NT2/D1 (cell line): ENCODE results near the gene MMEL1.

Source experiments
- DNase-seq: peaks from one replicate; pipeline ENCODE4 v3.0.0-alpha.2; 2011; ENCODE audit warnings: low read depth, low spot score
- H3K27me3 ChIP-seq: 2 replicates; pipeline ENCODE4 v1.6.0; 2011; ENCODE audit warnings: mild to moderate bottlenecking; ENCODE audit not compliant: insufficient read length, insufficient read depth
- H3K36me3 ChIP-seq: 2 replicates; pipeline ENCODE4 v1.6.1; 2011; ENCODE audit warnings: mild to moderate bottlenecking, low read length, mixed read lengths; ENCODE audit not compliant: insufficient read depth, insufficient read length
- H3K4me1 ChIP-seq: 2 replicates; pipeline ENCODE4 v1.5.1; 2011; ENCODE audit not compliant: insufficient read depth, insufficient read length
- H3K4me3 ChIP-seq: 2 replicates; pipeline ENCODE4 v1.5.1; 2011; ENCODE audit warnings: low read depth; ENCODE audit not compliant: insufficient read length
- H3K9ac ChIP-seq: 2 replicates; pipeline ENCODE4 v1.6.0; 2011; ENCODE audit warnings: low read depth; ENCODE audit not compliant: insufficient read length
- H3K9me3 ChIP-seq: 2 replicates; pipeline ENCODE4 v1.5.1; 2011; ENCODE audit warnings: mild to moderate bottlenecking, low read length; ENCODE audit not compliant: insufficient read depth
- SUZ12 ChIP-seq: IDR thresholded peaks from 2 replicates; pipeline ENCODE4 v1.6.1; 2011; ENCODE audit not compliant: insufficient read length, insufficient read depth; ENCODE audit errors: extremely low read depth
- YY1 ChIP-seq: IDR thresholded peaks from 2 replicates; pipeline ENCODE4 v1.6.1; 2011; ENCODE audit not compliant: insufficient read length, insufficient read depth
- ZNF274 ChIP-seq: IDR thresholded peaks from 2 replicates; pipeline ENCODE4 v1.6.1; 2011; ENCODE audit warnings: mild to moderate bottlenecking, low read depth, low read length

Gene MMEL1

GRCh38 chr1:2564006-2564814 is 68.6 kb downstream of the MMEL1 start:
- no peak overlapping the region for H3K4me3 ChIP-seq
- no peaks in the 10 kb centered on the region for H3K27me3 ChIP-seq
- H3K9me3 ChIP-seq = no peaks in the 10 kb centered on the region
- H3K4me1 ChIP-seq = peaks cover 10% of the 10 kb centered on the region
- no peak for DNase-seq
- TF ChIP-seq ZNF274 = no peak
- no peak for TF ChIP-seq YY1
- no peak for TF ChIP-seq SUZ12
- H3K36me3 ChIP-seq = no peaks in the 10 kb centered on the region
- no peak overlapping the region for H3K9ac ChIP-seq

- no peak overlapping the region for H3K9ac ChIP-seq
- no peaks in the 10 kb centered on the region for H3K36me3 ChIP-seq
- no peak for DNase-seq
- no peaks in the 10 kb centered on the region for H3K9me3 ChIP-seq
- H3K27me3 ChIP-seq = no peaks in the 10 kb centered on the region
- TF ChIP-seq YY1 = no peak
- TF ChIP-seq ZNF274 = no peak
- no peak for TF ChIP-seq SUZ12
- peaks cover 10% of the 10 kb centered on the region for H3K4me1 ChIP-seq
- H3K4me3 ChIP-seq = no peak overlapping the region
Measured at GRCh38 chr1:2563205-2563604, 69.6 kb downstream of the MMEL1 start.

DNA sequence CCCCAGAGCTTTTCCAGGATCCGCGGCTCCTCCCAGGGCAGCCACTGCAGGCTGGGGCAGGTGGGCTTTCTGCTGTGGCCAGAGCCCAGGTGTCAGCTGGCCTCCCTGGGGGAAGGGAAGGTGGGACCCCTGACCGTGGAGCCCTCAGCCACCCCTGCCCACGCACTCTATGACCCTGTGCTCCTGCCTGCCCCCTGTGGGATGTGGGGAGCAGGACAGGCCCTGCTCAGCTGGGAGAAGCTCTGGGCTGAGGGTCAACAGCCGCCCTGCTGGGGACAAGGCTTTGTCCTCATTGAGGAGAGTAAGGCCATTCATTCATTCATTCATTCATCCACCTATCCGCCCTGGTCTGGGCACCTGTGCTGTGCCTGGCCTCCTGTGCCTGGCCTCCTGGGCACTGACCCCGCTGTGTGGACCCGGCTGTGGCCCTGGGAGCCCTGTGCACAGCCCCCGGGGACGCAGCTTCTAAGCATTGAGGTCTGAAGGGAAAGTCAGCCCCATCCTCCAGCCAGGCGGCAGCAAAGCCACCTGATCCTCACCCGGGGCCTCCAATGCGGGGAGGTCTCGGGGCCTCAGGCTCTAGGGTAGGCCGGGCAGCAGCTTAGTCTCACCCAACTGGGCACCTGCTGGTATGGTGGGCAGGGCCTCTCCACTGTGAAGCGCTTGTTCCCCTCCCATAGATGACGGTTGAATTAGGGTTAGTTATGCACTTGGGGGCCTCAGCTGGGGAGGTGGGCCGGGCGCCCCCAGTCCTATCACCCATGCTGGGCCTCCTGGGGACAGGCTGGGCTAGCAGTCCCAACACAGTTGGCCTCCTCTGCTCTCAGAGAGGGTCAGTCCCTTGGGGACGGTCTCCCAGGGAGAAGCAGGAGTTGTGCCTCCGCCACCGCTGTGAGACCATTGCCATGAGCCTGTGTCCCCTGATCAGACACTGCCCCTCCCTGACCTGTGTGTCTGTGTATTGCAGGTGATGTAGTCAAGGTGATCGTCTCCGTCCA is 70.6 kb downstream of the MMEL1 start:
- DNase-seq = no peak
- Histone ChIP-seq H3K4me3 (no peak overlapping the region), H3K27me3 (no peaks in the 10 kb centered on the region), H3K4me1 (peaks cover 9% of the 10 kb centered on the region), H3K9ac (no peak overlapping the region), H3K36me3 (no peaks in the 10 kb centered on the region), H3K9me3 (no peaks in the 10 kb centered on the region)
- TF ChIP-seq YY1 (no peak), ZNF274 (no peak), SUZ12 (no peak)

- TF ChIP-seq ZNF274 = no peak
- TF ChIP-seq YY1 = no peak
- TF ChIP-seq SUZ12 = no peak
- no peaks in the 10 kb centered on the region for H3K36me3 ChIP-seq
- H3K4me3 ChIP-seq = no peak overlapping the region
- no peak overlapping the region for H3K9ac ChIP-seq
- peaks cover 5% of the 10 kb centered on the region for H3K4me1 ChIP-seq
- H3K27me3 ChIP-seq = no peaks in the 10 kb centered on the region
- no peak for DNase-seq
- no peaks in the 10 kb centered on the region for H3K9me3 ChIP-seq
Measured at GRCh38 chr1:2561446-2561845, 71.4 kb downstream of the MMEL1 start.

DNA sequence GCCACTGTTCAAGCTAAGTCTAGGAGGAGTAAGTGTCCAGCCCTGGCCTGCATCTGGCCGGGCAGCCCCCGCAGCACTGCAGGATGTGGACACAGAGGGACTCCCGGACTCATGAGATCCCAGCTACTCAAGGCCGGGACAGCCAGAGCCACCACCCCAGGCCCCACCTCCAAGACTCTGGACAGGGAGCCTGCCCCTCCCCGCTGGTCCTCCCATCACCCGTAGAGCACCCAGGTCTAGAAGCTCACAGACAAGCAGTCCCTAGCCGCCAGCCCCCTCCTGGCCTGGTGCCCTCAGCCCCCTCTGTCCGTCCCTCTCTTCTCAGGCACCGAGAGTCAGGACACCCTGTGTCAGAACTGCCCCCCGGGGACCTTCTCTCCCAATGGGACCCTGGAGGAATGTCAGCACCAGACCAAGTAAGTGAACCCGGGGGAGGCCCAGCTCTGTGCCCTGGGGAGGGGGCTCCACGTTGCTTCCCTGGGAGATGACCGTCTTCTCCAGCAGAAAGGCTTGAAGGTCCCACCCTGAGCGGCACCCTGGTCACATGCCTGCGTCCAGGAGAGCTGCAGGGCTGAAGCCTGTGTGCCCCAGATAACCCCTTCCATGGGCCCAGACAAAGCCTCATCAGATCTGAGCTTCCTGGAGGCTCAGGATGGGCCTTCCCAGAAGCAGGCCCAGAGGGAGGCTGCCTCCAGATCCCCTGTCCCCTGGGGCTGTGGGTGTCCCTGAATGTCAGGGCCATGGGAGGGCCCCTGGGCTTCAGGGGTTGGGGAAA is 72.3 kb downstream of the MMEL1 start:
- Histone ChIP-seq H3K4me3 (no peak overlapping the region), H3K4me1 (peaks cover 6% of the 10 kb centered on the region), H3K9ac (no peak overlapping the region), H3K27me3 (no peaks in the 10 kb centered on the region), H3K9me3 (no peaks in the 10 kb centered on the region), H3K36me3 (no peaks in the 10 kb centered on the region)
- TF ChIP-seq YY1 (no peak), ZNF274 (no peak), SUZ12 (no peak)
- DNase-seq = no peak

- no peaks in the 10 kb centered on the region for H3K9me3 ChIP-seq
- DNase-seq = no peak
- H3K27me3 ChIP-seq = no peaks in the 10 kb centered on the region
- TF ChIP-seq ZNF274 (no peak), SUZ12 (no peak), YY1 (no peak)
- no peaks in the 10 kb centered on the region for H3K36me3 ChIP-seq
- no peak overlapping the region for H3K4me3 ChIP-seq
- no peak overlapping the region for H3K9ac ChIP-seq
- peaks cover 2% of the 10 kb centered on the region for H3K4me1 ChIP-seq
Measured at GRCh38 chr1:2559509-2560298, 73.1 kb downstream of the MMEL1 start.
